AG08395 (cell line): ENCODE data around the gene HSD3B7.
A peak's percentile ranks its signal among the peaks of the same experiment; 100 is the strongest.
"Not testable (repeated sequence)": the region's sequence is repeated elsewhere in the genome, so short reads cannot be mapped to it uniquely, and the experiment has no call there.

ENCODE experiments used
- DNase-seq: peaks from one replicate; pipeline ENCODE4 v3.0.0; 2012; ENCODE audit warnings: mixed read lengths, low spot score

HSD3B7 gene

GRCh38 chr16:30984669-30985400, at the start of gene HSD3B7:
TSS of gene HSD3B7 (plus strand) at chr16:30985207. CDS start at chr16:30985659, 452 bp downstream.
- DNase-seq = peak; percentile 95

GRCh38 chr16:30937692-30938091, 47.3 kb upstream of the HSD3B7 start:
- DNase-seq = no peak

- DNase-seq = not testable (repeated sequence)
Observed at GRCh38 chr16:30939571-30939970, 45.4 kb upstream of the HSD3B7 start.

DNA sequence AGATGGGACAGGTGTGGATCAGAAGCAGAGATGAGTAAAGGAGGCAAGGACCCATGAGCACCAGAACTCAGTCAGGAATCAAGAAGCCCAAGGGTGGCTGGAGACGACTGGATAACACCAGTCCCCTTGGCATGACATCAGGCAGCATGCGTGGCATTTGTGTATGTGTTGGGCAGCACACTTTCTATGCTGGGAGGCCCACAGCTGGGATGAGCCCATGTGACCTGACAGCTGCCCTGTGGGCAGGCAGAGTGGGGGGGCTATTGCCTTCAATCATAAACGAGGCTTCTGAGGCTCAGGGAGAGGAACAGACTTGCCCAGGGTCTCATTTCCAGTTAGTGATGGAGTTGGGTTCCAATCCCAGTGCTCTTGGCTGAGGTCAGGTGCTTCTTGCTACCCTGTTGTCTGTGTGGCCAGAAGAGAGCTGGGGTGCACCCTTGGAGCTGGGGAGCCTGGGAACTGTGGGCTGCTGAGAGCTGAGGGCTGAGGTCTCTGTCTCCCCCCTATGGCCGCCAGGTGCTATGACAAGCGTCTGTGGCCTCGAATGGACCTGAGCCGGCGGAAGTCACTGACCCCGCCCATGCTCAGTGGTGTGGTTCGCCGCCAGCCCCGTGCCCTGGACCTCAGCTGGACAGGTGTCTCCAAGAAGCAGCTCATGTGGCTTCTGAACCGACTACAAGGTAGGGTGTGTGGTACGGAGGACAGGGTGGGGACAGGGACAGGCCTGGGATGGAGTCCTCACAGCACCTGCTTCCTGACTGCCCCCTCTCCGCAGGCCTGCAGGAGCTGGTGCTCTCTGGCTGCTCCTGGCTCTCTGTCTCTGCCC, 43.2 kb upstream of the HSD3B7 start:
- DNase-seq = peak; percentile 87

DNA sequence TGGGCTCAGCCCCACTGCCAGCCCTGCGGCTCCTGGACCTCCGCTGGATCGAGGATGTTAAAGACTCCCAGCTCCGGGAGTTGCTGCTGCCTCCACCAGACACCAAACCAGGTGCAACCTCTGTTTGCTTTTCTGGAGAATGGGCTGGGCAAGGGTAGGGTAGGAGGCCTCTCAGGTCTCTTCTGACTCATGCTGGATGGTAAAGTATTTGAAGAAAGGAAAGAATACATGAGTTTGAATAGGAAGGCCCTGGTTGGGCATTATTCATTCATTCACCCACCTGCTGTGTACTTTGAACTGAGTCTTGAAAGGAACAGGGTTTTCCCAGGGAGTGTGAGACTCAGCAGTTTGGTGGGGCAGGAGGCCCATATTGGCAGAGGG, 42.6 kb upstream of the HSD3B7 start:
- DNase-seq = no peak

DNA sequence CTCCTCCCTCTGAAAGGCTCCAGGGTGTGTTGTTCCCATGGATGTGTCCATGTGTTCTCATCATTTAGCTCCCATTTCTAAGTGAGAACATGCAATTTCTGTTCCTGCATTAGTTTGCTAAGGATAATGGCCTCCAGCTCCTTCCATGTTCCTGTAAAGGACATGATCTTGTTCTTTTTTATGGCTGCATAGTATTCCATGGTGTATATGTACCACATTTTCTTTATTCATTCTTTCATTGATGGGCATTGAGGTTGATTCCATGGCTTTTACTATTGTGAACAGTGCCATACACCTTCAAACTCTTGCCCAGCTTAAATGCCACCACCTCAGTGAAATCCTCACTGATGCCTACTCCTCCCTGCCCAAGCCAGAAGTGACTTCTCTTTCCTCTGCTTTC, 40.7 kb upstream of the HSD3B7 start:
- no peak for DNase-seq

DNA sequence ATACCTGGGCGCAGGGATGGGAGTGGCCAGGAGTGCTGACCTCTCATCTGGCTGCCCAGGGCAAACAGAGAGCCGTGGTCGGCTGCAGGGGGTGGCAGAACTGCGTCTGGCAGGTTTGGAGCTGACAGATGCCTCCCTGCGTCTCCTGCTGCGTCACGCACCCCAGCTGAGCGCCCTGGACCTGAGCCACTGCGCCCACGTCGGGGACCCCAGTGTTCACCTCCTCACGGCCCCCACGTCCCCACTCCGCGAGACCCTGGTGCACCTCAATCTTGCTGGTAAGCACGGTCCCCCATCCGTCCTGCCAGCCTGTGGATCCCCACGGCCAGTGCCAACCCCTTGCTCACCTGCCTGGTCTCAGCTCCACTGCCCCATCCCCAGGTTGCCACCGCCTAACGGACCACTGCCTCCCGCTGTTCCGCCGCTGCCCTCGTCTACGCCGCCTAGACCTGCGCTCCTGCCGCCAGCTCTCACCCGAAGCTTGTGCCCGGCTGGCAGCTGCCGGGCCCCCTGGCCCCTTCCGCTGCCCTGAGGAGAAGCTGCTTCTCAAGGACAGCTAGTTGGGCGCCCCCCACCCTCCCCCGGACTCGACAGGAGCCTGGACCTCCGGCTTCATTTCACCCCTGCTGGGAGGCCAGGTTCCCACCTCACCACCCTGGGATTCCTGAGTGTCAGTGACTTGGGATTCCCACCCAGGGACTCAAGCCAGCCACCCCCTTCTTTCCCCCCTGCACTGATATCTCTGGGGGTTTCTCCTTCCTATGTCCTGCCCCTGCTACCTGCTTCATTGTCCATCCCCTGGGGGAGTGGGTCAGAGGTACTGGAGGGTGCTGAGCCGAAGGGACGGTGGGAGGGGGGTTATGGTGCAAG, 38.1 kb upstream of the HSD3B7 start:
- DNase-seq = no peak

GRCh38 chr16:30947541-30947858, 37.5 kb upstream of the HSD3B7 start:
- no peak for DNase-seq

- peak; percentile 98 for DNase-seq
Observed at GRCh38 chr16:30947859-30948666, 36.9 kb upstream of the HSD3B7 start.

GRCh38 chr16:30948667-30949649, 36.0 kb upstream of the HSD3B7 start, which contains the start of gene ORAI3:
TSS of gene ORAI3 (plus strand) at chr16:30949068. CDS start at chr16:30949290, 222 bp downstream.
- DNase-seq = peak; percentile 65

- peak; percentile 72 for DNase-seq
Observed at GRCh38 chr16:30949650-30950515, 35.1 kb upstream of the HSD3B7 start.

DNA sequence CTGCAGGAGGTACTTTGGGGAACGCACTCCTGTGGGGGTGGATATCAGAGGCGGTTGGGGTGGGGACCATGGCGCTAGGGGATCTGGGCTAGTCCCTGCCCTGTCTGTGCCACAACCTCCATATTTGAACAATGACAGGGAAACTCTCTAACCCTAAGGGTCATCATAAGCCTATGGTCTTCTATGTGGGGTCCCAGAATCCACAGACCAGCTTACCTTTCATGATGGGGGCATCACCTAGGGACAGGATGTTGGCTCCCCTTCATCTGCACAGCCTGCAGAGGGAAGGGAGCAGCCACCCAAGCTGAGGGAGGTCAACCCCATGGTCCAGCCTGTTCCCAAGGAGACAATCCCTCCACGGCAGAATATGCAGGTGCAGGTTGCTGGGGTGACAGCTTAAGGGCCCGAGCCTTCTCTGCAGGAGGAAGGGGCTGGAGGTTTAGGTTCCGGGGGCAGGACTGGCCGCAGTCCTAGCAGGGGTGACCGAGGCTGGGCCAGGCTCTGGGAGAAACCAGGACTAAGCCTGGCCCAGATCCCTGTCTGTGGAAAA, 34.4 kb upstream of the HSD3B7 start:
- no peak for DNase-seq

DNA sequence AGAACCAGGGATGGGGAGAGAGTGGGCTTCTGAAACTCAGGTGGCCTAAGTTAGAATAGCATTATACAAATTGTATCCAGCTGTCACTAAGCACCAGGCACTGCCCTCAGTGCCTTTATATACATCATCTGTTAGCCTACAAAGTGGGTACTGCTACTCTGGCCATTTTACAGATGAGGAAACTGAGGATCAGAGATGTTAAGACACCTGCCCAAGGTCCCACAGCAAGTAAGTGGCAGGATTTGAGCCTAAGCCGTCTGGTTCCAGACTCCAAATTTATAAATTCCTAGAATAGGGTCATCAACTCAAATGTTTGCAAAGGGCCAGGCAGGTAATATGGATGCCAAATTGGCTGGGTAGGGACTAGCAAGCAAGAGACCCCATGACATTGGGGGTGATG, 33.8 kb upstream of the HSD3B7 start:
- DNase-seq = no peak

GRCh38 chr16:30951750-30952149, 33.3 kb upstream of the HSD3B7 start:
- DNase-seq = no peak

GRCh38 chr16:30953111-30953510, 31.9 kb upstream of the HSD3B7 start:
- no peak for DNase-seq

- DNase-seq = peak; percentile 26
Observed at GRCh38 chr16:30953511-30954124, 31.4 kb upstream of the HSD3B7 start.

- no peak for DNase-seq
Observed at GRCh38 chr16:30954993-30955392, 30.0 kb upstream of the HSD3B7 start.

DNA sequence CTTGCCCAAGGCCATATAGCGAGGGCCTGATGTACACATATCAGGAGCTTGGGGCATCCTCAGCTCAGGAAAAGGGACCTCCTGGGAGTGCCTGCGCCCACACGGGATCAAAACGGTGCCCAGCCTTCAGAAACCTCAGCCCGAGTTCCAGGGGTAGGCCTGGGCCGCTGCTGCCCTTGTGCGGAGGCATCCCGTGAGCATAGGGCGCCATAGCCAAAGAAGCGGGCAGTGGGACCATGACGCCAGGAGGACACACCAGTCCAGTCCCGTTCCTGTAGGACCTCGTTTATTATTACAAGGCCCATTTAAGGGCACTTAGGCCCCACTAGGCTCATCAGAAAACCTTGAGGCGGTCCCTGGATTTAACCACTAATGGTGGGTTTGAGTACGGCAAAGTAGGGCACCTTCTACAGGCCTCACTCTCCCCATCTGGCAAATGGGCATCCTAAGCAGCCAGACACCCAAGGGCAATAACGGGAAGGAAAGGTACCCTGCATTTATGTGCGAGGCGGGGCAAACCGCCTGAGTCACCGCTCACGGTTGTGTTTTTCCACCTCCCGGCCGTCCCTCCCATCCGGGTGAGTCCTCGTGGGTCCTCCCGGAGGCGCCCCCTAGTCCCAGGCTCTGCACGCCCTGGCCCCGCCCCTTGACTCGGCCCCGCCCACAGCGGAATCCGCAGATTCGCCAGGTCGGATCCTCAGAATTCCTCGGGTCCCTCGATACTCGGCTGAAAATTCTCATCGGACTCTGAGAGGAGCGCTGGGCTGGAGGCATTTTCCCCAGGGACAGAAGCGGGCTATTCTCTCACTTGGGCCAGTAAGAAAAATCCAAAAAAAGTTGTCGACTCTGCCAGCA, 28.2 kb upstream of the HSD3B7 start:
- DNase-seq = peak; percentile 87
